Smooth muscle cell (in vitro differentiated cells): ENCODE results near the gene B3GAT3. TPM values are rescaled to one million over a fixed set of nuclear protein-coding genes. Genes with fewer than 3 reads are reported as not detected.

ENCODE experiments used
- DNase-seq: peaks from one replicate; lab custom pipeline; 2025; ENCODE audit not compliant: unreplicated experiment; lab: John Stamatoyannopoulos, UW
- H2AFZ ChIP-seq: fragments of 200-600 bp; sonication (generic); 2 replicates; pipeline ENCODE4 v1.6.0; 2016; ENCODE audit warnings: antibody characterized with exemption, low read depth, mild to moderate bottlenecking
- H3F3A ChIP-seq: fragments of 200-600 bp; sonication (generic); 2 replicates; pipeline ENCODE4 v1.6.0; 2017; ENCODE audit warnings: antibody characterized with exemption, low read depth
- H3K27ac ChIP-seq: fragments of 200-600 bp; sonication (generic); 2 replicates; pipeline ENCODE4 v1.5.1; 2016; ENCODE audit warnings: low read depth, mild to moderate bottlenecking
- H3K27me3 ChIP-seq: fragments of 200-600 bp; sonication (generic); 2 replicates; pipeline ENCODE4 v1.6.1; 2016; ENCODE audit warnings: low read depth, mild to moderate bottlenecking
- H3K36me3 ChIP-seq: fragments of 200-600 bp; sonication (generic); 2 replicates; pipeline ENCODE4 v1.5.1; 2016; ENCODE audit warnings: low read depth
- H3K4me1 ChIP-seq: fragments of 200-600 bp; sonication (generic); 2 replicates; pipeline ENCODE4 v1.5.1; 2016; ENCODE audit warnings: low read depth
- H3K4me2 ChIP-seq: fragments of 200-600 bp; sonication (generic); 2 replicates; pipeline ENCODE4 v1.6.0; 2016; ENCODE audit warnings: mild to moderate bottlenecking
- H3K4me3 ChIP-seq: fragments of 200-600 bp; sonication (generic); 2 replicates; pipeline ENCODE4 v1.5.1; 2016; ENCODE audit warnings: mild to moderate bottlenecking
- H3K79me2 ChIP-seq: fragments of 200-600 bp; sonication (generic); 2 replicates; pipeline ENCODE4 v1.6.0; 2016; ENCODE audit warnings: low read depth, mild to moderate bottlenecking
- H3K9ac ChIP-seq: fragments of 200-600 bp; sonication (generic); 2 replicates; pipeline ENCODE4 v1.6.0; 2016; ENCODE audit warnings: low read depth
- H3K9me3 ChIP-seq: fragments of 200-600 bp; sonication (generic); replicated peaks from 2 replicates; pipeline ENCODE4 v1.5.1; 2016; ENCODE audit warnings: low read depth
- H4K20me1 ChIP-seq: fragments of 200-600 bp; sonication (generic); 2 replicates; pipeline ENCODE4 v1.6.0; 2016; ENCODE audit warnings: low read depth
- CTCF ChIP-seq: fragments of 200-600 bp; sonication (generic); IDR thresholded peaks from 2 replicates; pipeline ENCODE4 v1.5.1; 2017; ENCODE audit warnings: borderline replicate concordance, mild to moderate bottlenecking, antibody characterized with exemption; ENCODE audit not compliant: insufficient read depth, poor library complexity, severe bottlenecking
- WGBS: methylation state at CpG from one replicate; pipeline ENCODE4 v1.1.7; 2016; ENCODE audit warnings: low lambda C conversion rate; 5-methylcytosine and 5-hydroxymethylcytosine counted together
- polyA plus RNA-seq: library from polyadenylated mRNA; unstranded; fragments of >200 nt; fragmentation: Nextera tagmentation; extraction: Ambion mirVana; gene quantifications from 2 replicates; pipeline ENCODE4 v1.2.1, GENCODE V29; 2016
- total RNA-seq: library from RNA; depleted of rRNA; stranded (reverse); fragments of >200 nt; gene quantifications from 2 replicates; pipeline ENCODE4 v1.2.3, GENCODE V29; 2014

B3GAT3 gene
- total and polyA plus RNA-seq, 2 experiments from 2014 or later, result 20.0 to 66.9 TPM

- Histone ChIP-seq H4K20me1 (peaks cover 12% of the 10 kb centered on the region), H3K36me3 (peaks cover 3% of the 10 kb centered on the region)
These were observed 44.6 kb downstream of the B3GAT3 start for GRCh38 chr11:62577046-62577714.

DNA sequence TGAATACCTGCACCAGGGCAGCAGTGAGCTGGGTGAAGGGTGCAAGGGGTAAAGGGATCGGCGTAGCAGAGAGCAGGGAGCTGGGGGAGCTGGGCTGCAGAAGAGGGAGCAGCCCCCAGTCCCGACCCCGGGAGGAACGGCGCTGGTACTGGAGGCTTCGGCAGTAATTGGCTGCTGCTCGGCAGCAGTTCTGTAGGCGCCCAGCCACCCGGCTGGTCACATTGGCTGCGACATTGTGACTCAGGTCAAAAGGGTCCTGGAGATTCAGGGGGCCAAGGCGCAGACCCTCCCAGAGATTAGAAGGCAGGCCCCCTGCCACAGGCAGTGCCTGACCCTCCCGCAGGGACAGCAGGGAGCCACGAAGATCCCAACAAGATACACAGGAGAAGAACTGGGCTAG is 45.9 kb downstream of the B3GAT3 start:
- Histone ChIP-seq H3K9ac (peak overlapping the region; percentile 97), H2AFZ (no peak overlapping the region), H3K36me3 (peaks cover 3% of the 10 kb centered on the region), H3K27me3 (no peaks in the 10 kb centered on the region), H4K20me1 (peaks cover 26% of the 10 kb centered on the region), H3K4me3 (peak overlapping the region; percentile 97), H3K4me2 (peak overlapping the region; percentile 91), H3K27ac (peak overlapping the region; percentile 94), H3K9me3 (no peaks in the 10 kb centered on the region), H3K79me2 (peaks cover 51% of the 10 kb centered on the region), H3K4me1 (peaks cover 11% of the 10 kb centered on the region), H3F3A (peaks cover 5% of the 10 kb centered on the region)
- 94% methylated on average over 14 of the region's 14 CpGs for WGBS
- TF ChIP-seq CTCF, result no peak
- DNase-seq, result no peak

More at GRCh38 chr11:62577046-62577714, 44.6 kb downstream of the B3GAT3 start:
- Histone ChIP-seq H3K4me2 (no peak overlapping the region), H3K9ac (no peak overlapping the region), H3F3A (peaks cover 5% of the 10 kb centered on the region), H3K27me3 (no peaks in the 10 kb centered on the region), H3K4me1 (peaks cover 6% of the 10 kb centered on the region), H3K79me2 (peaks cover 37% of the 10 kb centered on the region), H3K4me3 (no peak overlapping the region), H2AFZ (no peak overlapping the region), H3K9me3 (no peaks in the 10 kb centered on the region), H3K27ac (peak overlapping the region; percentile 34)
- 92% methylated on average over 12 of the region's 12 CpGs for WGBS
- DNase-seq, result no peak
- TF ChIP-seq CTCF, result no peak

DNA sequence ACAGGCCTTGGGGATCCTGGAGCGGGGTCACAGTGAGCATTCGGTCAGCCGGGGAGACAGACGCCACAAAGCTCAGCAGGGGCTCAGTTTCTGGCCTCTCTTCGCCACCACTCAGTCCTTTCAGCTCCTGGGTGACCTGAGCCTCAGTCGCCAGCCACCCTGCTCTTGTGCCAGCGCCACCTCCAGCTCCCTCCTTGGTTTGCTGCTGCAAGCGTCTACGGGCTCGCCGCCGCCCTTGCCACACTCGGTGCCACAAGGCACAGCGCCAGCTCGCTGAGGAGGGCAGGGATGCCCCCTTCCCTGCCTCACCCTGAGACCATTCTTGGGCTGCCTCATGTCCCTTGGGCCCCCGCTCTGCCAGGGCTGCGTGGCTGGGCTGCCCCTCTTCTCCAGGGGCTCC is 46.6 kb downstream of the B3GAT3 start:
- H3K9ac ChIP-seq, result peak overlapping the region; percentile 97
- no peak overlapping the region for H2AFZ ChIP-seq
- peaks cover 31% of the 10 kb centered on the region for H4K20me1 ChIP-seq
- TF ChIP-seq CTCF, result no peak
- H3K79me2 ChIP-seq, result peaks cover 58% of the 10 kb centered on the region
- no peaks in the 10 kb centered on the region for H3K9me3 ChIP-seq
- H3K4me2 ChIP-seq, result peak overlapping the region; percentile 91
- peak overlapping the region; percentile 94 for H3K27ac ChIP-seq
- peaks cover 5% of the 10 kb centered on the region for H3F3A ChIP-seq
- H3K4me1 ChIP-seq, result peaks cover 11% of the 10 kb centered on the region
- no peak for DNase-seq
- H3K27me3 ChIP-seq, result no peaks in the 10 kb centered on the region
- H3K4me3 ChIP-seq, result peak overlapping the region; percentile 97
- peaks cover 3% of the 10 kb centered on the region for H3K36me3 ChIP-seq
- 74% methylated on average over 17 of the region's 17 CpGs for WGBS
